ENCODE data around the gene EMILIN2.

The EMILIN2 gene

DNA sequence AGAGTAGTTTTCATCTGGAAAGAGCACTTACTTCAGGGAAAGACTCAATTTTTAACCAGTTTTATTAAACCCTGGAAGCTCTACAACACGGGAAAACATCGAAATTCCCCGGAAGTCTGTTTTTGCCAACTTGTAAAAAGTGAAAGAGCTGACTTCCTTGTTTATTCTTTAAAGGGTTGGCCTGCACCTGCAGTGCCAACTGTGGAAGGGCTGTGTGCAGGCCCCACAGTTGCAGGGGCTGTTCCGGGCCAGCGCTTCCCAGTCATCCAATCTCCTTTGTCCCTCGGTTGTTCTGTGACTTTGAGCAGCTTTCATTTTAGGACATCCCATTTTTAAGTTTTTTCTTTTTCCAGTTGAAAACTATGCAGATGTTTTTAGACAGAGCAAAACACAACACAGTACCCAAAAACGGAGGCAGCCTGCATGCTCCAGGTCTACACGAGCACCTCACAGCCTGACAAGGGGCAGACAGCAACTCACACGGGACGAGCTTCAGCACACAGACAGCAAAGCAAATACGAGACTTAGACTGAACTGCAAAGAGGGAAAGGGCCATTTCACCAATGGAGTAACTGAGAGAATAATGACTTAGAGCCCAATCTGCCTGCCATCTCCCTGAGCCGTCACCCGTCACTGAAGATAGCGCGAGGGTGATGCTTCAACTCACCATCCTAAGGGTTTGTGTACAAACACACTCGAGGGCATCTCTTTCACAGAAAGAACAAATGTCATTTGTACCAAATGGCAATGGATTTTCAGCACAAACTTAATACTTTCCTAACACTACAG is 70.6 kb downstream of the EMILIN2 start:
- DNase-seq = no peak

DNA sequence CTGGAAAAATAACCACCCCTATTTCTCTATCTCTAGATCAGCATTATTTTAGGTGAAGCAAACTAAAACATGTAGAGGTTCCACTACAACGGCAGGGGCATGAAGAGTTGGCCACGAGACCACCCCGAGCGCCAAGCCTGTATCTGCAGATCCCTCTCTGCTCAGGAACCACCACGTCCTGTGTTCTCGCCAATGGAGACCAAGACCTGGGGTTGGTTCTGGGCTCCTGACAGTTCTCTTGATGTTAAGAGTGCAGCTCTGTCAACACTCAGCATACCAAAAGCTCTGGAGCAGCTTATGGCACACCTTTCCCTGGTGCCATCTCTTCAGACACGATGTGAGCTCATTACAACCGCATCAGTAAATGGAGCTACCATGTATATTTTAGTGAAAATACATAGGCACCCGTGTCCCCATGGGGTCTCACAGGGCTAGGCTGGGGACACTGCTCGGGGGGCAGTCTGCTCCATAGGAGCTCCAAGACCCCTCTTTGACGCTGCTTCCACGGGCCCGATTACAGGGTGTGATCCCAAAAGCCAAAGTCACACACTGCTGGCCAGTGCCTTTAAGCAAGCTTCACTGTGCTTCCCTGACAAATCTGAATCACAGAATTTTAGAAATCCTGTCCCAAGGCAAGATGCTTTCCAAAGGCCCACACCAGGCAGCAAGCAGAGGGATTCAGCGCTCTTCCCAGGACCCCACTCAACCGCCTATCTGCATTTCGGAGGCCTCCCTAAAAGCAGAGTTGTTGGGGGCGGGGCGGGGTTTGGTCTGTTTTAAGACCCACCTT is 72.2 kb downstream of the EMILIN2 start:
- DNase-seq = no peak

DNA sequence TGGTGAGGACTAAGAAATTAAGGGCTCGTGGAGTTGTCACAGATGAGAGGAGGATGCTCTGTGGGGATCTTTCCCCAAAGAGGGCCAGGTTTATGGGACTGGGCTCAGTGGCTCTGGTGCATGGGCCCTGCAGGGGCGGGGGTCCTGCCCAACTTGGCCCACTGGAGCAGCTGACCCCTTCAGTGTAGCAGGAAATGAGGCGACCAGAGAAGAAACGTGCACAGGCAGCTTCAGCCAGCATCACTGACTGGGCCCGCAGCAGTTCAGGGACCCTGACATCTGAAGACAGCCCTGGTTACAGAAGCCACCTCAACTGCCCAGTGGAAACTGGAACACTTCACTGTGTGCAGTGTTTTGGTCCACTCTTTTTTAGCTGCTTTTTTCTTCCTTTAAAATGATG is 72.8 kb downstream of the EMILIN2 start:
- DNase-seq = no peak

DNA sequence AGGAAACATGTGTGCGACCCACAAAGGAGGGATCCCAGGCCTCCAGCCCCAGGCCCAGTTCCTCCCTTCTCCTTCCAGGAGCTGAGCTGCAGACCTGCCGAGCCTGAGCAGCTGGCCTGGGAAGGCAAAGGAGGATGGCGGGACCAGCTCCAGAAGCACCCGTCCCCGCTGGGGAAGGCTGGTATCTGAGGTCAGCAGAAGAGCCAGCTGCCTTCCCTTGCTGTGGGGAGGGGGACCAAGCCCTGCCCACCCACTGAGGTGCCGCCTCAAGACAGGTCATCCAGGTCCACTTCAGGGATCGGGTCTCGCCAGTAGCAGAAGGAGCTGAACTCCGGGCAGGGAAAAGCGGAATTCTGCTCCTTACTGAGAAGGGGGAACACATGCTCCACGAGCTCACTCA is 73.2 kb downstream of the EMILIN2 start:
- no peak for DNase-seq

DNA sequence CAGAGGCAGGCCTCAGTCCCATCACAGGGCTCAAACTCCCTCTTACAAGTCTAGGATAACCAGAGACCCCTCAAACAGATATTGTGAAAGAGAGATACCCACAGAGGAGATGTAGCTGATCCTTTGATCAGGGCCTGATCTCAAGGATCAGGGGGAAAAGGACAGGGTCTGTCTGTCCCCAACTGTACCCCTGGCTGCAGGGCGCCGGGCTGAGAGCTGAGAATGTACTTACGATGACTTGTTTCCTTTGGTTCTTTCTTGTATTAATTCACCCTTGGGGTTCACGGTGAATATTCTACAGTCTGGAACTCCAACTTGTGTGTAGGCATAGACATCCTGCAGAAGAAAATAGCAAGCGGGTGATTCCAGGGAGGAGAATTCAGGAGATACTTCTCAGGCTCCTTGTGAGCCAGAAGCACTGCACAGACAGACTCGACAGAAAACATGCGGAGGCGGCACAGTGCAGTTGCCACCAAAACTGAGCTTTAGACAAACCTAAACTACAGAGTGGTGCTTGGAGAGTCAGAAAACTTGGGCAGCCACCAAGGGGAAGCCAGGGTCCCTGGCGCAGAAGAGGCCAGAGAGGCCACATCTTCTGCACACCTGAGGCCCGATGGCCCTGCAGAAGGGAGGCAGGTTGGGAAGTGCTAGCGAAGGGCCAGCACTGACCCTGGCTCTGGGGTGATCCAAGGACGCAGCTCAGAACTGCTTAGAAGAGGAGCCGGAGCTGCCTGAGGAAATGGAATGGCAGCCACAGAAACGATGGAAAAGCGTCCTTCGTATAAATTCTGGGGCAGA is 73.9 kb downstream of the EMILIN2 start:
- DNase-seq = no peak

DNA sequence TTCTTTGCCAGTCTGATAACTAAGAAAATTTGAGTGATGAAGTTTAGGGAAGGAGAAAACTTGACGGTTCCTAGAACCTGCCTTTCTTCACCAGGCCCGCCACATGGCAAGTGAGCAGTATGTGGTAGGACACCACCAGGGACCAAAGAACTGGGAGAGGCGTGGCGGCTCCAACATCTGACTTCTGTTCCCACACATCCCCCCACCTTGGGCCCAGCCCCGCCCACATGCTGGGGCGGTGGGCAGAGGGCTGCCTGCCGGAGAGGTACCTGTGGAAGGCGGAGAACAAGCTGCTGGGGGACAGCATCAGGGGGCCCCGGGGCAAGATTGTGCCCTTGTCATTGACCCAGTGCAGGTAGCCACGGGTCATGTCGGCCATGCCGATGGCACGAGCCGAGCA is 75.0 kb downstream of the EMILIN2 start:
- DNase-seq = no peak

DNA sequence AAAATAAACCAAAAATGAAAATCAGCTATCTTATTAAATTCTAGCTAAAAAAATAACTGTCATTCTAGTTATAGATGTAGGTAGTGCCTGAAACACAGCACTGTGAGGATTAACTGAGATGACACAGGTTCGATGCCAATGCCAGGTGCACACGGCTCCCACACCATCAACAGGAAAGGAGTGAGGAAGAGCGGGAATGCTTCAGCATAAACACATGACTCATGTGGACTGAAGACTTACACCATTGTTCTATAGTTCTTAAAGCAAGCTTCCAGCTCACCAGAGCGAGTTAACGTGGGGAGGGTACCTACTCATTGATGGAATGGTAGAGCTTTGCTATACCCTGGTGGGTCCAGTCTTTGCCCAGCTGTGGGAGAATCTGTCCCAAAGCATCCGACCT is 76.7 kb downstream of the EMILIN2 start:
- no peak for DNase-seq

DNA sequence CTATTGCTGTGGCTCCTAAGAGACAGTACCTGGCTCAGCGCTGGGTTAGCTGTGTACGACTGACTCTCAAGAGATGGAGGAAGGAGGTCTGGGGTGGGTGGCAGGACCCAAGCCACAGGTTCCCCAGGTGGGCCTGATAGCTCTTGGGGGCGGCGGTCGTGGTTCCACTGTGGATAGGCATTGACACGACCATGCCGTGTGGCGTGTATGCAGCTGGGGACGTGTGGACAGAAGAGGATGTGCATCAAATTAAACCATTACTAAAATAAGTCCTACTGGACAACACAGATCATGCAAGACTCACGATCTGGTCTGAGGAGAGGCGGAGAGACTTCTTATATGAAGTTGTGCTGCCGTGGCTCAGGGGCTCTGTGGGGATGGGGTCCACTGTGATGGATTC is 78.1 kb downstream of the EMILIN2 start:
- no peak for DNase-seq

DNA sequence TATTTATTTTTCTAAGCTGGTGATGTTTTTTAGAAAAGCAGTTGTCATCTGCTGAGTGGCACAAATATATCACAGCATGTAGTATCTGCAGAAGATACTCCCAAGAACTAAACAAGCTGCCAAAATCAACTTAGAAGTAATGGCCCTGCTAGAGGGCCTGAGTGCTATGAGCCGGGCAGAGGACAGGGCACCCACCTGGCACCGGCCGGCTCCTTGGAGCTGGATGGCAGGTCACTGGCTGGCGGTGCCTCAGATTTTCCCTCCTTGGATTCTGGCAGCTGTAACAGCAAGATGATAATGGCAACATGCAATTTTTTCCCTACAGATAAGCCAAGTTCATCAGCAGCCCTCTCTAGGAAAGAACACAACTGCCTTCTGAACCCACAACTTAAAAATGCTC is 79.7 kb downstream of the EMILIN2 start:
- no peak for DNase-seq

DNA sequence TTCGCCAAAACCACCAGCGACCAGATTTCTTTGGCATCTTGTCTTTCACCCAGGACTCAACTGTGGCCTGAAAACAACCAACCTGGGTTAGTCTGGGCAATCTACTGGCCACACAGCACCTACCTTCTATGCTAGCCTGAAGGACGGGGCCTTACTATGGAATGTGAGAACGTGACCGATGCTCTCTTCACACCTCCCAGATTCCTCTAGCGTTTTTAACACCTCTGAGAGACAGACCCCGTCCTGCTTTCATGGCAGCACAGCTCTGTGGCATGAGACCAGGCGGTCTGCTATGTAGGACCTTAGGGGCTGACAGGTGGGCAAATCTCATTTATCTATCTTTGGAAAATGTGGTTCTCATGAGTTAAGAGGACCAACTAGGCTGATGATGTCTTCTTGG is 80.9 kb downstream of the EMILIN2 start:
- no peak for DNase-seq

DNA sequence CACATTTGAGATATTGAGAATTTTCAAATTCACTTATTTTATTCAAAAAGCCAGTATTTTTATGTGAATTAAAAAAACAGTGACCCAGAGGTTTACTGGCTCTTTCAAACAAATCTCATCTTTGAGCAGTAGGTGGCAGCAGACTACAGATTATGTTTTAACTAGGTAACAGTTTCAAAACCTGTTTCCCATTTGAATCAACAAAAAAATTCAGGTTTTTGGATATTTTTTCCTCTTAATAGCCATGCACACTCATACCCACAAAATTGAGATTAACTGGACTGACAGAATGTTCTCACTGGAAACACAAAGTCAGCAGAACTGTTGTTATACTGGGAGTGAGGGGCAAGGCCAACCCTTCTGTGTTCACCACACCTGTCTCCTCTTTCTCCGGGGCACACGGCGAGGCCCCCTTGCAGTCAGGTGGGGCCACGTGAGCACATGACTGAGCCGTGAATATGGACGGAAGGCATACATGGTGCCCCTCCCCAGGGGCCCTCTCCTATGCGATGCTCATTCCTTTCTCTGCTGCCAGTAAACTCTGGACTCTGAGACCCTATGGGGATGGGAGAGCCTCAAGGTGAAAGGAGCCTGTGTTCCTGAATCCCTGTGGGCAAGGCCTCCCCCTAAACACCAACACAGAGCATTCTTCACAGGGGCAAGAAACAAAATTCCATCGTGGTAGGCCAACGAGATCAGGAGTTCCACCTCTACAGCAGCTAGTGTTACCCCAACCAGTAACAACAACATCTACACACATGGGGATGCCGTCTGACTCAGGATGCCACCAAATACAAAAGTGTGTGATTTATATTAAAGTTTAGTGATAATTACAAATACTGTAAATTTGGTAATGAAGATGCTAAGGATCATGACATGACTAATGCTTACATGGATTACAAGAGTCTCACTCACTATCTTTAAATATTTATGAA is 85.7 kb downstream of the EMILIN2 start:
- DNase-seq = peak; percentile 86

DNA sequence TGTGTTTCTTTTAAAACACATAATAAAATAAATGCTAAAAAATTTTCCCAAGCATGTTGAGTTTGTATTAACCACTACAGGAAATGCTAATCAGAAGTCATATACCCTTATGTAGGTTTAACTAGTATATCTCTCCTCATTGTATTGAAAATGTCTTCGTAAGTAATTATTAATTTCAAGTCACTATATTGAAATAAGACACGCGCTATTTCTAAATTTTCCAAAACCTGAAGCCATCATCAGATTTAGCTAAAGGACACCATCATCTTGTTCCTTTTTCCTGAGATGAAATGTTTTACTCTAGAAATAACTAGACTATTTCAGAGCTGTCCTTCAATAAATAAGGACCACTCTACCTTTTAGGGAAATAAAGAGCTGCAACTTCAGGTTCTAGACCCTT is 87.2 kb downstream of the EMILIN2 start:
- DNase-seq = no peak

DNA sequence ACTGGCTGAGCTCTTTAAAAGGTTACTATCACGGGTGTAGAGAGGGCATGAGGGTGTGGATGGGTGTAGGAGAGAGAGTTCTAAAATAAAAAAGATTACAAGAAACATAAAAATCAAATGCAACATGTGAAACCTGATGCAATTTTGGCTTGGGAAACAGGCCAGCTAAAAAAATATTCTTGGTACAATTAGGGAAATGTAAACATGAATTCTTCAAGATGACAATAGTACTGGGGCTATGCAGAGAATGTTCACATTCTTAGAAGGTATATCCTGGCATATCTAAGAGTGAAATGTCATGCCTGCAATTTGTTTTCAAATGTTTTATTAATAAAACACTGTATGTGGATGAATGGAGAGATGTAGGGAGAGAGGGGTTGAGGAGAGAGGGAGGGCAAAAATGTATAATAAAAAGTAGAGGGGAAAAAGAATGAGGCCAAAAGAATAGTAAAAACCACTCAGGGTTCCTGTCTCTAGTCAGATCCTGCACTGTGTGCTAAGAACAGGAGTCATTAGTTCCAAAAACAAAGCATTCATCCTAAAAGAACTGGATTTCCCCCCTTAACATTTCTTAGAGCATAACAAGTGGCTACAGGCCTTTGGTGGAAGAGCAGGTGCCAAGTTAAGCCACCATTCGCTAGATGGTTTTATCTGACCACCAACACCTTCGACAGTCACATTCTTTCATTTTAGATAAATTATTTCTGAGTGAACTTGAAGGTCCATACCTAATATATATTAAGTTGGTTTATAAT is 88.8 kb downstream of the EMILIN2 start:
- no peak for DNase-seq

DNA sequence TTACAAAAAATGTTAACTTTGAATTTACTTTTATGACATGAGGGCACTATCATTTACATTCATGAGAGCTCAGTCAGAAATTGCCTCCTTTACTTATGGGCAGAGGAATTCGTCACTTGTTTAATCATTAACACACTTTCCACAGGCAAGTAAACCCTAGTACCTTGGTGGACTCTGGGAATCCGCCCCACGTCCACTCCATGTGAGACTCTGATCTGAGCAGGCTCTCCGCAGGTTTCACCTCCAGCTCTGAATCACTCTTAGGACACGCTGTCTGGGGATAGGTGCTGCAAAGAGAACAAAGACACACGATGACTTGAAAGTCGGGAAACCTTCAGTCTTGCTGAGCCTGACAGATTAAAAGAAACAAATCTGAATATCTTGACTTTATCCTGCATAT is 92.5 kb downstream of the EMILIN2 start:
- DNase-seq = no peak

DNA sequence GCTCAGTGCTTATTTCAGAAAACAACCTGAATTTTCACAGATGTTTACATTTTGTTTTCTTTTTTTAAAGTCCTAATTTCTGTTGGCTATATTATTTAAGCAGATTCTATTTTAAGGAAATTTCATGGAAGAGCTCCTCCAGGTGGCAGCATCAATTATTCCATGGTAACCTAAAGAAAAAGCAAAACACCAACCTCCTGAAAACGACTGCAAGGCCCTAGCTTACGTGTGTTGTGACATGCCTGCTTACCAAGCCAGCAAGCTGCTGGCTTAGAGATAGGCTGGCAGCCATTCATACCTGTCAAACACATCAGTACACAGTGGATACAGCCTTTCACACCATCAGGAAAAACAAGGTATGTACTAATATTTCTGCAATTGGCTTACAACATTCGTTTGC is 101.2 kb downstream of the EMILIN2 start:
- DNase-seq = no peak

DNA sequence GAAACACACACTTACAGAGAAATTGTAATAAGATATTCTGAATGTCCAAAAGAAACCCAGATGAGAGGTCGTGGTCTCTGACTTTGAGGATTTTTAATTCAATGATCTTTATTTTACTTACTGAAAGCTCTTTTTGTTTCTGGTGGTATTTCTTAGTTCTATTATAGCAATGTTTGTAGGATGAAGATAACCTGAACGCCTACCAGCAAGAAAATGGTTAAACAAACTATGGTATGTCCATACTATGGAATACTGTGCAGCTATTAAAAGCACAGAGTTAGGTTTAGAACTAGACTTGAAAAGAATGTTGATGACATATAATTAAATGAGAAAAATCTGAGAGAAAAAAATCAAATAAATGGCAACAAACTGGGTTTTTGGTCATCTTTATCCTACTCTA is 105.8 kb downstream of the EMILIN2 start:
- DNase-seq = no peak

DNA sequence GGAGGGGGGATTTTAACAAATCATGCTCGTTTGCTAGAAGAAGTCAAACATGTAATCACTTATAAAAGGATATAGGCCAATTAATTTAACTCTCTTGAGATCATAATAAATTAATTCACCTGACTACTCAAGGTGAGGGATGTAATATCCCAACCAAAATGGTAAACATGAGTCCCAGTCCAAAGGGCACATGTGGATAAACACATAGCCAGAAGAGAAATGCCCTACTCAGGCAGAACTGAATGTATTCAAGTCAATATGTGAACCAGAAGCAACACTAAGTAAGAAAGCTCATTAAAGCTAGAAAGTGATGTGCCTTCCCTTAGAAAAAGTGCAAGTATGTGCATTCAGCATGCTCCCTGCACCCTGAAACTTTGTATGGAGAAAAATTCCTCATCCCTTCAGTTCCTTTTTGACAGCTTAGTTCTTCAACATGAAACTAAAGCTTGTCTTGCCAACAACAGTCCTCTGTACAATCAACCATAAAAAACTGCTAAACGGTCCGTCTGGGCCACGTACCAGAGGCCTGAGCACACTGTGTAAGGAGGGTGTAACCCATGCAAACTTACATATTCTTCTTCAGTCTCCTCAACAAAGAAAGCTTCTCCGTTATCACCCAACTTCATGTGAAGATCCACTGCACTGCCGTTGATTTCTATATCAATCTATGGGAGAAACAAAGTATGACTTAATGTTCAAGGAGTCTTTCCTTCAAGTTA is 107.3 kb downstream of the EMILIN2 start:
- DNase-seq = no peak

DNA sequence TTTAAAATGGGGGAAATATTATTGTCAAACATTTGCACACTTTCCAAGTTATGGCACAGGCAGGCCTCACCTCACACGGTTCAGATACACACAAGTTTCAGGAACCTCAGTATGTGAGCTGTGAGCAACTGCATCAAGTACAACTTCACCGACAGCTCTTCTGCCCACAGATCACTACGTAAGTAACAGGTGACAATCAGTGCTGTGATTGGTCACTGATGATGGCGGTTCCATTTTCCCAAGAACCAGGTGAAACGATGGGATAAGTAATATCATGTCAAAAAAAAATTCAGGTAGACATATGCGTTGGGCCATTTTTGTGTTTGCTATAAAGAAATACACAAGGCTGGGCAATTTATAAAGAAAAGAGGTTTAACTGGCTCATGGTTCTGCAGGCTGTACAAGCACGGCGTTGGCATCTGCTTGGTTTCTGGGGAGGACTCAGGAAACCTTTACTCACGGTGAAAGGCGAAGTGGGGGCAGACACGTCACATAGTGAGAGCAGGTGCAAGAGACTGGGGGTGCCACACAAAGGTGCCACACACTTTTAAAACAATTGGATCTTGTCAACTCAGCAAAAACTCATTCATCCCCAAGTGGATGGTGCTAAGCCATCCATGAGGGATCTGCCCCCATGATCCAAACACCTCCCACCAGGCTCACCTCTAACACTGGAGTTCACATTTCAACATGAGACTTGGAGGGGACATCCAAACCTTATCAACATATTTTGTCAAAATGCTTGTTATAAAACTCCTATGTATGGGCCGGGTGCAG is 108.3 kb downstream of the EMILIN2 start:
- DNase-seq = no peak

DNA sequence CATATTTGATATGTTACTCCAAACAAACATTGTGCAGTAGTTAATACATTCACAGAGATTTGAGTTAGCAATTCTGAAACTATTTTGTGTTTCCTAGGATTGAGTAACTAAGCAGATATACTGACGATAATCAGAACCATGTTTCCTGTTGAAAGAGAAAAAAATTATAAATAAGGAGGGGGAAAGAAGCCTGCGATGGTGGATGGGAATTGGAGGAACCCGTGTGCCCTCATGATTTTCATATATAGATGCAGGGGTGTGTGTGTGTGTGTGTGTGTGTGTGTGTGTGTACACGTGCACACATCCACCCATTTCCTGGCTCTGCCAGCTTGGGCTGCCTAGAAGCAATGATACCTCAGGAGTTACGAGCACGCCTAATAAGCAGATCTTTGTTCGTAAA is 109.2 kb downstream of the EMILIN2 start:
- DNase-seq = peak; percentile 69

DNA sequence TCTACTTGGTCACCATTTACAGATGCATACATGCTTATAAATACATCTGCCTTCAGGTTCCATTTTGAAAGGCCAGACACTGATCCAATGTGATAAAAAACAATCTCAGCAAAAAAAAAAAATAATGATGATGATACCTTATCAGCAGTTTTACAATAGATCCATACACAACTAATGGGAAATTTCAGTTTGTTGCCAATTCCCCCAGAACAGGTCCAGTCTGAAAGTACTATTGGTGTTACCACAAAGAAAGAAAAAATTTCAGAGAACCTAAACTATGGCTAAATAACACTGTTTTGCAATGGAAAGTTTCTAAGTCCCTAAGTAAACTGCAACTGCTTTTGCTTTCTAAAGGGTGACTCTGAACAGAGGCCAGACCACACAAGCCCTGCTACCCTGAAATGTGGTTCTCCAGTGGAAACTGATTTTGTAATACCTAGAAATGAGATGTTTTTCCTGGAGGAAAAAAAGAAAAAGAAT is 112.1 kb downstream of the EMILIN2 start:
- peak; percentile 65 for DNase-seq

Data from CD4-positive, alpha-beta T cell treated with Interleukin-17A for 1 hour (primary cell).